ENCODE results near the gene FGF8.

DNA sequence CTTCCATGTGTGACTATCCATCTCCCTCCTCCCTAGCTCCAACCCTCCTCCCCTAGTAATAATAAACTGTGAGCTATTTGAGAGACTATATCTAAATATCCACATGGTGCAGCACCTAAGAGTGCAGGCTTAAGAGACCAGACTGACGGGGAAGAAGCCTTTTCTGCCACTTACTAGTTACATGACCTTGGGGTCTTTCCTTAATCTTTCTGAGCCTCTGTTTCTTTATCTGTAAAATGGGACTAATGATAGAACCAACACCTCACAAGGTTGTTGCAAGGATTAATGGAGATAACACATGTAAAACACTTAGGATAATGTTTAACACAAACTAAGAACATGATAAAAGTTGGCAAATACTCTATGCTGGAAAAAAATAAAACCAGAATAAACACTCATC, 43.8 kb downstream of the FGF8 start:
- TF ChIP-seq CTCF (conservative IDR thresholded peaks at IDR 0.05) (no peak), EZH2 (IDR thresholded peaks at IDR 0.05; ENCODE audit: low read depth) (no peak)
